Mesenchymal stem cell (in vitro differentiated cells and primary cell): ENCODE results near the gene CYS1.

Experiments used
- DNase-seq: peaks from one replicate; pipeline ENCODE4 v3.0.0-alpha.2; 2013
- H2AFZ ChIP-seq: one replicate; pipeline ENCODE4 v1.6.1; 2013; ENCODE audit warnings: low read depth, mild to moderate bottlenecking, control low read depth, inconsistent platforms, low read length, moderate library complexity
- H2AK5ac ChIP-seq: 2 replicates; pipeline ENCODE4 v1.6.1; 2013; ENCODE audit warnings: low read length, moderate library complexity, mild to moderate bottlenecking, inconsistent platforms; ENCODE audit not compliant: severe bottlenecking
- H2BK120ac ChIP-seq: one replicate; pipeline ENCODE4 v1.6.1; 2013; ENCODE audit warnings: low read depth, mild to moderate bottlenecking, inconsistent platforms, low read length, moderate library complexity
- H2BK12ac ChIP-seq, 2 experiments: one replicate each; pipeline ENCODE4 v1.6.1; 2013; ENCODE audit warnings: inconsistent platforms in 2 of 2, low read length in 2 of 2, mild to moderate bottlenecking in 2 of 2, moderate library complexity in 2 of 2, control low read depth in 1 of 2
- H2BK15ac ChIP-seq: one replicate; pipeline ENCODE4 v1.6.1; 2013; ENCODE audit warnings: mild to moderate bottlenecking, low read depth, inconsistent platforms; ENCODE audit not compliant: poor library complexity, severe bottlenecking
- H2BK5ac ChIP-seq: 2 replicates; pipeline ENCODE4 v1.6.1; 2013; ENCODE audit warnings: low read depth, mild to moderate bottlenecking, low read length, control low read depth, inconsistent platforms; ENCODE audit not compliant: poor library complexity, severe bottlenecking
- H3K14ac ChIP-seq, 2 experiments: one replicate each; pipeline ENCODE4 v1.6.1; 2013; ENCODE audit warnings: inconsistent platforms in 2 of 2, low read length in 2 of 2, control low read depth in 1 of 2, mild to moderate bottlenecking in 1 of 2, moderate library complexity in 1 of 2
- H3K18ac ChIP-seq, 2 experiments: one replicate each; pipeline ENCODE4 v1.6.1; 2013; ENCODE audit warnings: inconsistent platforms in 2 of 2, low read length in 2 of 2, control low read depth in 1 of 2, low read depth in 1 of 2, mild to moderate bottlenecking in 1 of 2
- H3K23ac ChIP-seq, 2 experiments: one replicate each; pipeline ENCODE4 v1.6.1; 2013; ENCODE audit warnings: inconsistent platforms in 2 of 2, low read length in 2 of 2, mild to moderate bottlenecking in 2 of 2, moderate library complexity in 2 of 2, control low read depth in 1 of 2
- H3K27ac ChIP-seq: 2 replicates; pipeline ENCODE4 v1.5.1; 2013; ENCODE audit warnings: mild to moderate bottlenecking, moderate library complexity, low read length, control low read depth, inconsistent platforms; ENCODE audit not compliant: poor library complexity, severe bottlenecking
- H3K27me3 ChIP-seq, 2 experiments: 2 replicates each; pipeline versions ENCODE4 v1.6.1 to v1.7.0; 2013; ENCODE audit warnings: low read length in 2 of 2, mild to moderate bottlenecking in 2 of 2, moderate library complexity in 2 of 2, control low read depth in 1 of 2, inconsistent platforms in 1 of 2; ENCODE audit not compliant: control insufficient read depth in 1 of 2, insufficient read depth in 1 of 2
- H3K36me3 ChIP-seq, 2 experiments: 2 replicates each; pipeline versions ENCODE4 v1.6.1 to v1.7.0; 2013; ENCODE audit warnings: low read length in 2 of 2, control low read depth in 1 of 2, inconsistent platforms in 1 of 2, low read depth in 1 of 2, mild to moderate bottlenecking in 1 of 2; ENCODE audit not compliant: insufficient read depth in 2 of 2, control insufficient read depth in 1 of 2
- H3K4ac ChIP-seq, 2 experiments: one replicate each; pipeline ENCODE4 v1.6.1; 2013; ENCODE audit warnings: inconsistent platforms in 2 of 2, low read length in 2 of 2, mild to moderate bottlenecking in 2 of 2, moderate library complexity in 2 of 2, control low read depth in 1 of 2, low read depth in 1 of 2
- H3K4me1 ChIP-seq: 2 replicates; pipeline ENCODE4 v1.6.1; 2013; ENCODE audit warnings: low read depth, low read length, control low read depth; ENCODE audit not compliant: control insufficient read depth, insufficient read depth
- H3K4me2 ChIP-seq: 2 replicates; pipeline ENCODE4 v1.6.1; 2013; ENCODE audit warnings: low read length, mild to moderate bottlenecking, inconsistent platforms; ENCODE audit not compliant: poor library complexity, severe bottlenecking
- H3K4me3 ChIP-seq, 2 experiments: 2 replicates each; pipeline versions ENCODE4 v1.5.1 to v1.7.0; 2013; ENCODE audit warnings: low read length in 2 of 2, mild to moderate bottlenecking in 2 of 2, control low read depth in 1 of 2, low read depth in 1 of 2; ENCODE audit not compliant: insufficient read depth in 1 of 2
- H3K79me1 ChIP-seq: replicated peaks from 2 replicates; pipeline ENCODE4 v1.6.1; 2013; ENCODE audit warnings: mild to moderate bottlenecking, control low read depth, low read length, inconsistent platforms; ENCODE audit not compliant: poor library complexity, severe bottlenecking
- H3K9ac ChIP-seq: 2 replicates; pipeline ENCODE4 v1.7.0; 2013; ENCODE audit warnings: mild to moderate bottlenecking, low read length, moderate library complexity
- H3K9me3 ChIP-seq: 2 replicates; pipeline ENCODE4 v1.7.0; 2013; ENCODE audit warnings: mild to moderate bottlenecking, low read length; ENCODE audit not compliant: control insufficient read depth
- H4K8ac ChIP-seq: one replicate; pipeline ENCODE4 v1.6.1; 2013; ENCODE audit warnings: inconsistent platforms, mild to moderate bottlenecking, low read length, moderate library complexity
- H4K91ac ChIP-seq: one replicate; pipeline ENCODE4 v1.6.1; 2013; ENCODE audit warnings: mild to moderate bottlenecking, low read length, inconsistent platforms
- WGBS: methylation state at CpG from one replicate; pipeline ENCODE4 v1.1.7; 2013; ENCODE audit warnings: mixed read lengths; 5-methylcytosine and 5-hydroxymethylcytosine counted together

CYS1 gene

GRCh38 chr2:10042301-10043161 lies 37.7 kb downstream of the CYS1 start:
- H3K23ac ChIP-seq = no peak overlapping the region
- H2BK12ac ChIP-seq = peak overlapping the region; percentile 15 to 86
- no peak overlapping the region for H3K14ac ChIP-seq
- H3K27ac ChIP-seq = peak overlapping the region; percentile 34
- H3K9ac ChIP-seq = peak overlapping the region; percentile 85
- no peak overlapping the region for H2AK5ac ChIP-seq
- H3K79me1 ChIP-seq = peaks cover 1% of the 10 kb centered on the region
- peak overlapping the region; percentile 53 for H4K91ac ChIP-seq
- H3K4me3 ChIP-seq = peak overlapping the region; percentile 58 to 80
- H3K4ac ChIP-seq = peak overlapping the region; percentile 8 to 46
- H3K4me2 ChIP-seq = peak overlapping the region; percentile 81
- H3K36me3 ChIP-seq = peaks cover 1 to 9% of the 10 kb centered on the region in 2 experiments
- WGBS = 11% methylated on average over 47 of the region's 54 CpGs
- H2AFZ ChIP-seq = no peak overlapping the region
- H4K8ac ChIP-seq = peak overlapping the region; percentile 91
- H2BK15ac ChIP-seq = peak overlapping the region; percentile 94
- H3K27me3 ChIP-seq = no peaks in the 10 kb centered on the region
- peaks cover 22% of the 10 kb centered on the region for H3K4me1 ChIP-seq
- peak overlapping the region; percentile 81 to 83 for H3K18ac ChIP-seq
- H3K9me3 ChIP-seq = no peaks in the 10 kb centered on the region
- peak; percentile 90 for DNase-seq
- H2BK5ac ChIP-seq = no peak overlapping the region
- H2BK120ac ChIP-seq = peak overlapping the region; percentile 42

DNA sequence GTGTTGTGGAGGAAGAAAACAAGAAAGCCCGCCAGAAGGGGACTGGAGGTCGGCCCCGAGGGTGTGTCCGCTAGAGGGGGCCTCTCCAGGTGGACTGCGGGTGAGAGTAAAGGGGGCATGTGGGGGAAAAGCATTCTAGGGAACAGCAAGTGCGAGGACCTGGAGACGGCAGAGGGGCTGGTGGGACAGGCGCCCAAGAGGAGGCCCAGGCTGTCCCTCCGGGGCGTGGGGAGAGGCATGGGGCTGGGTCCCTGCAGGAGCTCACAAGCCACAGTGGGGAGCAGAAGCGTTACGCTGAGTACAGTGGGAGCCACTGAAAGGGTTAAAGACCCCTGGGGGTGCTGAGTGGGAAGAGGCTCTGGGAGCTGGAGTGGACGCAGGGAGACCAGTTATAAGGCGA lies 38.5 kb downstream of the CYS1 start:
- Histone ChIP-seq H4K91ac (no peak overlapping the region), H2BK15ac (peak overlapping the region; percentile 91), H3K4me3 (no peak overlapping the region), H3K9ac (peak overlapping the region; percentile 85), H2BK5ac (no peak overlapping the region), H3K4me2 (no peak overlapping the region), H3K18ac (no peak overlapping the region), H3K79me1 (peaks cover 1% of the 10 kb centered on the region), H3K14ac (no peak overlapping the region), H3K23ac (no peak overlapping the region), H4K8ac (no peak overlapping the region), H3K27me3 (no peaks in the 10 kb centered on the region), H3K36me3 (peaks cover 0 to 5% of the 10 kb centered on the region in 2 experiments), H2AFZ (no peak overlapping the region), H3K4me1 (peaks cover 22% of the 10 kb centered on the region), H3K27ac (no peak overlapping the region), H3K9me3 (no peaks in the 10 kb centered on the region), H2AK5ac (peak overlapping the region; percentile 62), H3K4ac (no peak overlapping the region), H2BK12ac (no peak overlapping the region), H2BK120ac (no peak overlapping the region)
- DNase-seq = no peak
- 94% methylated on average over 10 of the region's 14 CpGs for WGBS

GRCh38 chr2:10039658-10040410 lies 40.4 kb downstream of the CYS1 start:
- 89% methylated on average over 15 of the region's 16 CpGs for WGBS
- no peak overlapping the region for H2BK5ac ChIP-seq
- H2AK5ac ChIP-seq = peak overlapping the region; percentile 11
- peaks cover 25% of the 10 kb centered on the region for H3K4me1 ChIP-seq
- no peak overlapping the region for H2BK15ac ChIP-seq
- H3K27me3 ChIP-seq = no peaks in the 10 kb centered on the region
- H2AFZ ChIP-seq = no peak overlapping the region
- H3K4ac ChIP-seq = no peak overlapping the region
- H3K4me2 ChIP-seq = no peak overlapping the region
- H3K23ac ChIP-seq = peak overlapping the region in 1 of 2 experiments; percentile 30
- no peak overlapping the region for H3K14ac ChIP-seq
- no peak overlapping the region for H4K91ac ChIP-seq
- H2BK120ac ChIP-seq = no peak overlapping the region
- no peaks in the 10 kb centered on the region for H3K9me3 ChIP-seq
- H3K27ac ChIP-seq = no peak overlapping the region
- H3K79me1 ChIP-seq = peaks cover 1% of the 10 kb centered on the region
- H4K8ac ChIP-seq = no peak overlapping the region
- no peak for DNase-seq
- no peak overlapping the region for H2BK12ac ChIP-seq
- H3K18ac ChIP-seq = no peak overlapping the region
- no peaks in the 10 kb centered on the region for H3K36me3 ChIP-seq
- no peak overlapping the region for H3K4me3 ChIP-seq
- H3K9ac ChIP-seq = no peak overlapping the region

DNA sequence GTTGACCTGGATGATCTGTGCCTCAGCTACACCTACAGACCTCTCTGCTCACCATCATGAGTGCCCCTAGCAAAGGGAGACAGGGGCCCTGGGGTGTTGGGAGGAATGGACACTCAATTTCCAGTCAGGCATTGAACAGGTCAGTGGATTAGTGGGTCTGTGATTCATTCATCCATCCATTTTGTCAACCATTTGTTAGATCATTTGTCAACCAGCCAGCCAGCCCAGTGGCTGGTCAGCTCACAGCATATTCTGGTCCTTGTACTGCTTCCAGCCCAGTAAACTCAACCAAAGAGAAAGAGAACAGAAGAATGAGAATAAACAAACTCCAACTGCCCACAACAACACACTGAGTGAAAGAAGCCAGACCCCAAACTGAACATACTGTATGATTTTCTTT lies 41.5 kb downstream of the CYS1 start:
- Histone ChIP-seq H3K4ac (no peak overlapping the region), H2BK15ac (no peak overlapping the region), H3K27ac (no peak overlapping the region)

More for the DNA sequence above, 41.5 kb downstream of the CYS1 start:
- Histone ChIP-seq H3K4me2 (no peak overlapping the region), H4K8ac (no peak overlapping the region), H2AK5ac (no peak overlapping the region), H3K36me3 (no peaks in the 10 kb centered on the region), H3K23ac (no peak overlapping the region), H3K9ac (no peak overlapping the region), H3K4me3 (no peak overlapping the region), H2BK12ac (no peak overlapping the region), H2AFZ (no peak overlapping the region), H4K91ac (no peak overlapping the region), H3K9me3 (no peaks in the 10 kb centered on the region), H3K27me3 (no peaks in the 10 kb centered on the region), H2BK120ac (no peak overlapping the region), H2BK5ac (no peak overlapping the region), H3K4me1 (peaks cover 20% of the 10 kb centered on the region), H3K18ac (no peak overlapping the region), H3K14ac (no peak overlapping the region), H3K79me1 (no peaks in the 10 kb centered on the region)
- no peak for DNase-seq
